GM21381 (cell line): Measurements from ENCODE around the gene PRPS1L1.

Experiments
- ATAC-seq: cut with Tn5 transposase; IDR thresholded peaks from one replicate; pipeline ENCODE4 v1.9.1; 2021; ENCODE audit warnings: mild to moderate bottlenecking, moderate library complexity; ENCODE audit not compliant: unreplicated experiment

Gene PRPS1L1

GRCh38 chr7:18016547-18017444 is 10.8 kb downstream of the PRPS1L1 start:
- no peak for ATAC-seq

- no peak for ATAC-seq
These were observed 13.7 kb downstream of the PRPS1L1 start for GRCh38 chr7:18013936-18014335.

GRCh38 chr7:18004372-18004771 is 23.3 kb downstream of the PRPS1L1 start:
- no peak for ATAC-seq

- ATAC-seq = no peak
These were observed 24.2 kb downstream of the PRPS1L1 start for GRCh38 chr7:18003286-18003994.

- ATAC-seq = no peak
These were observed 29.0 kb downstream of the PRPS1L1 start for GRCh38 chr7:17998692-17999091.

- no peak for ATAC-seq
These were observed 31.0 kb downstream of the PRPS1L1 start for GRCh38 chr7:17996442-17997223.

GRCh38 chr7:17996040-17996439 is 31.6 kb downstream of the PRPS1L1 start:
- no peak for ATAC-seq

GRCh38 chr7:17994079-17994850 is 33.4 kb downstream of the PRPS1L1 start:
- no peak for ATAC-seq

GRCh38 chr7:17991866-17992648 is 35.6 kb downstream of the PRPS1L1 start:
- no peak for ATAC-seq

GRCh38 chr7:17990761-17991160 is 36.9 kb downstream of the PRPS1L1 start:
- no peak for ATAC-seq

GRCh38 chr7:17989546-17989945 is 38.1 kb downstream of the PRPS1L1 start:
- ATAC-seq = no peak

GRCh38 chr7:17988858-17989257 is 38.8 kb downstream of the PRPS1L1 start:
- ATAC-seq = no peak

- no peak for ATAC-seq
These were observed 39.5 kb downstream of the PRPS1L1 start for GRCh38 chr7:17988141-17988540.

GRCh38 chr7:17986851-17987250 is 40.8 kb downstream of the PRPS1L1 start:
- no peak for ATAC-seq

GRCh38 chr7:17985473-17986239 is 42.0 kb downstream of the PRPS1L1 start:
- ATAC-seq = no peak

GRCh38 chr7:17984288-17984687 is 43.4 kb downstream of the PRPS1L1 start:
- no peak for ATAC-seq

GRCh38 chr7:17983221-17984062 is 44.2 kb downstream of the PRPS1L1 start:
- ATAC-seq = no peak

- ATAC-seq = no peak
These were observed 50.7 kb downstream of the PRPS1L1 start for GRCh38 chr7:17976952-17977351.
